ENCODE results near the gene C14orf119. TPM values are rescaled to one million over a fixed set of nuclear protein-coding genes. Genes with fewer than 3 reads are reported as not detected.
A peak's percentile ranks its signal among the peaks of the same experiment; 100 is the strongest.

C14orf119 gene
- total and polyA plus RNA-seq, 9 of the 15 experiments (the other 6 are each of a cell fraction or from before 2014, with no cell fraction given) = 36.7 to 251 (median 51.8) TPM

DNA sequence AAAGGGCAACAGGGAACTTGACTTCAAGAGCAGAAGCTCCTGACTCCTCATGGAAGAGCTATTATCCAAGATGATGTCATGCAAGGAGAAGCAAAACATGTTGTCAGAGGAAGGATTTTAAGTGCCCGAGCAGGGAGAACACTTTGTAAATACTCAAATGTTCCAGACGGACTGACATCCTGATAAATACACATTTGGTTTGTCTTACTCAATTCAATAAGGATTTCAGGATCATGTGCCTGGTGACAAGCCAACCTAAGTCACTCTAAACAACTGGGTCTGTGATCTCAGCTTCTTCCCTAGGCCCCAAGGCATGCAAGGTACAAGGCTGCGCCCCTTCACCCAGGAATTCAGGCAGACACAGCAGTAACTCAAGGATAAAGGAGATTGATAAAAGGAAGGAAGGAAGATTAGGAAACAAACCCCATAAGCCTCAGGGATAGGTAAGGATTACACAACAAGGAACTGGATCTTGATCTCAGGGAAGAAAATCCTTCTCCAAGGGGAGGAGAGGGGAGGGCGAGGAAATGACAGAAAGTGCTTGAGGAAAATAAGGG, 50.6 kb downstream of the C14orf119 start (continued):
- TF ChIP-seq ZNF644 (tag; IDR thresholded peaks at IDR 0.05; ENCODE audit: low read depth) = peak; percentile 39
- 0 out of 2 replicates have a peak, but pooled peaks have one; percentile 43 for TF ChIP-seq HSF4 (CRISPR knock-in tag; IDR thresholded peaks at IDR 0.05; ENCODE audit: borderline replicate concordance)
- TF ChIP-seq NCOA6 (IDR thresholded peaks at IDR 0.05) = no peak
- TF ChIP-seq RAD51 (IDR thresholded peaks at IDR 0.05; ENCODE audit: borderline replicate concordance, low read depth) = no peak
- TF ChIP-seq, protein P1, sequence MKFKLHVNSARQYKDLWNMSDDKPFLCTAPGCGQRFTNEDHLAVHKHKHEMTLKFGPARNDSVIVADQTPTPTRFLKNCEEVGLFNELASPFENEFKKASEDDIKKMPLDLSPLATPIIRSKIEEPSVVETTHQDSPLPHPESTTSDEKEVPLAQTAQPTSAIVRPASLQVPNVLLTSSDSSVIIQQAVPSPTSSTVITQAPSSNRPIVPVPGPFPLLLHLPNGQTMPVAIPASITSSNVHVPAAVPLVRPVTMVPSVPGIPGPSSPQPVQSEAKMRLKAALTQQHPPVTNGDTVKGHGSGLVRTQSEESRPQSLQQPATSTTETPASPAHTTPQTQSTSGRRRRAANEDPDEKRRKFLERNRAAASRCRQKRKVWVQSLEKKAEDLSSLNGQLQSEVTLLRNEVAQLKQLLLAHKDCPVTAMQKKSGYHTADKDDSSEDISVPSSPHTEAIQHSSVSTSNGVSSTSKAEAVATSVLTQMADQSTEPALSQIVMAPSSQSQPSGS (CRISPR knock-in tag; IDR thresholded peaks at IDR 0.05) = no peak
- no peak for TF ChIP-seq SREBF2 (CRISPR knock-in tag; IDR thresholded peaks at IDR 0.05)
- no peak for TF ChIP-seq NFIC (IDR thresholded peaks at IDR 0.05)
- no peak for TF ChIP-seq ZNF589 (CRISPR knock-in tag; IDR thresholded peaks at IDR 0.05; ENCODE audit: low read depth)
- no peak for TF ChIP-seq ZNF253 (CRISPR knock-in tag; conservative IDR thresholded peaks at IDR 0.05)
- no peak for TF ChIP-seq CTCFL (IDR thresholded peaks at IDR 0.05; ENCODE audit: borderline replicate concordance, insufficient read depth, low read depth, low read length, poor library complexity, severe bottlenecking)
- no peak for TF ChIP-seq BCL6 (CRISPR knock-in tag; IDR thresholded peaks at IDR 0.05)
- no peak for TF ChIP-seq POLR3A (IDR thresholded peaks at IDR 0.05; ENCODE audit: borderline replicate concordance, extremely low read depth, insufficient read depth, insufficient read length)
- TF ChIP-seq ZNF239 (CRISPR knock-in tag; IDR thresholded peaks at IDR 0.05) = no peak
- no peak for TF ChIP-seq ZNF12 (CRISPR knock-in tag; IDR thresholded peaks at IDR 0.05)
- TF ChIP-seq KHSRP (IDR thresholded peaks at IDR 0.05) = no peak
- TF ChIP-seq NR4A1 (CRISPR knock-in tag; IDR thresholded peaks at IDR 0.05) = no peak
- no peak for TF ChIP-seq NR4A1 (tag; IDR thresholded peaks at IDR 0.05)
- no peak for TF ChIP-seq ZNF639 (CRISPR knock-in tag; conservative IDR thresholded peaks at IDR 0.05 in 1 of 2, IDR thresholded peaks at IDR 0.05 in 1 of 2)
- TF ChIP-seq, protein P2, sequence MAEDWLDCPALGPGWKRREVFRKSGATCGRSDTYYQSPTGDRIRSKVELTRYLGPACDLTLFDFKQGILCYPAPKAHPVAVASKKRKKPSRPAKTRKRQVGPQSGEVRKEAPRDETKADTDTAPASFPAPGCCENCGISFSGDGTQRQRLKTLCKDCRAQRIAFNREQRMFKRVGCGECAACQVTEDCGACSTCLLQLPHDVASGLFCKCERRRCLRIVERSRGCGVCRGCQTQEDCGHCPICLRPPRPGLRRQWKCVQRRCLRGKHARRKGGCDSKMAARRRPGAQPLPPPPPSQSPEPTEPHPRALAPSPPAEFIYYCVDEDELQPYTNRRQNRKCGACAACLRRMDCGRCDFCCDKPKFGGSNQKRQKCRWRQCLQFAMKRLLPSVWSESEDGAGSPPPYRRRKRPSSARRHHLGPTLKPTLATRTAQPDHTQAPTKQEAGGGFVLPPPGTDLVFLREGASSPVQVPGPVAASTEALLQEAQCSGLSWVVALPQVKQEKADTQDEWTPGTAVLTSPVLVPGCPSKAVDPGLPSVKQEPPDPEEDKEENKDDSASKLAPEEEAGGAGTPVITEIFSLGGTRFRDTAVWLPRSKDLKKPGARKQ (CRISPR knock-in tag; IDR thresholded peaks at IDR 0.05) = no peak
- no peak for TF ChIP-seq ZNF707 (CRISPR knock-in tag; conservative IDR thresholded peaks at IDR 0.05)
- no peak for TF ChIP-seq ZNF696 (CRISPR knock-in tag; conservative IDR thresholded peaks at IDR 0.05)
- 0 out of 2 replicates have a peak, but pooled peaks have one; percentile 22 for TF ChIP-seq GABPB1 (CRISPR knock-in tag; IDR thresholded peaks at IDR 0.05)
- 0 out of 2 replicates have a peak, but pooled peaks have one; percentile 10 for TF ChIP-seq BACH1 (tag; IDR thresholded peaks at IDR 0.05)

Data from K562 (cell line).